ENCODE measurements around the gene AIMP1. TPM values are rescaled to one million over a fixed set of nuclear protein-coding genes. Genes with fewer than 3 reads are reported as not detected.

AIMP1 gene
- 21.8 and 26.3 TPM in 2 replicates for total RNA-seq

DNA sequence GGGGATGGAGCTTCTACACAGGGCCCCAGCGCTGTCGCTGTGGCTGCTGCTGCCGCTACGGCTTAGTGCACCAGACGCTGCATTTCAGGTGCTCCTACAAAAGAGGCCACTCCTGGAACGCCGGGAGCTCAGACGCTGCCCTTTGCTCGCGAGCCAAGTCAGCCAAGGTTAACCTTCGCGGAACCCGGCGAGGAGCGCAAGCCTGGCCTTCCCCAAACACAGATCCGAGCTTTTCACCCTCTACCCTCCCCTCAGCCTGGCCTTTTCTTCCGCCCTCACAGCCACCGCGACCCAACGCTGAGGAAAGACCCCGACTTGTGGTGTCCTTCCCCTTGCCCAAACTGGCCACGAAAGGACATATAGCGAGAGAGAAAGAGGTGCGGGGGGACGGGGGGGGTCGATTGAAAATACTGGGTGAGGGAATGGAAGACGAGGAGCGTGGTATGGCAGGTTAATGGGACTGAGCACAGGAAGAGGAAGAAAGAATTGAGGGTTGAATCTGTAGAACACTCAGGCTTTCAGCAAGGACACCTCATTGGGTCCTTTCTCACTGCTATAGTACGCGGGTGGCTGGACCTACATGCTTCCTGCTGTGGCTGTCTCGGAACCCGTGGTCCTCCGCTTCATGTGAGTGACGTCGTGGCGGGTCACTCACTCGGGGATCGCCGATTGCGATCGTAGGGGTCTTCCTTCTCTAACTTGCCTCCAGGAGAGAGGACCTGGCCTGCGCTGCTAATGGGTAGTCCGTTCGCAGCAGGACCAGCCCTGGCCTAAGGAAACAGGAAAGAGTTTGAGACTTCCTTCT, at the start of gene AIMP1, which contains the start of gene TBCK:
TSS of gene AIMP1 (plus strand) at position 583 of the 805 bp plus-strand sequence. CDS start 8,460 bp downstream, outside the sequence.
TSS of gene TBCK (minus strand) at position 242 of the 805 bp plus-strand sequence. CDS start 7,249 bp downstream, outside the sequence.

DNA sequence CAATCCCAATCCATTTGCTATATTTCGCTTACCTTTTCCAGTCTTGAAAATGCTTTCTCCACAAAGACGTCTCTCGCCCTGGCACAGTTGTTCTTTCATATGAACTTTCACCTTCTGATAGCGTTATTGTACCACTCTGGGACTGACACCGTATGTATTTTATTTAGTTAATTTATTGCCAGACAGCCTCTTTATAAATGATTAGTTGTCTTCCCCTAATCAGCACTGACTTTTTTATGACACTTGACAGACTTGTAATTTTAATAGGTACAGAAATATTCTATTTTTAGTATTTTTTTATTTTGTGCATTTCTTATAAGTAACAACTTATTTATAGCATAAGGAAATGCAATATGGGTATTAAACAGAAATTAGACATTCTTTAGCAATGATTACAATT, 52.3 kb downstream of the AIMP1 start, which contains the start of gene GIMD1:
TSS of gene GIMD1 (minus strand) at position 101 of the 400 bp plus-strand sequence. CDS start 1,343 bp downstream, outside the sequence.

Other genes starting within 250 kb of the AIMP1 start
- gene TBCK, start 341 bp upstream of the AIMP1 start, total RNA-seq, result 29.5 and 33.2 TPM in 2 replicates
- 0.14 TPM in 1 of 2 replicates, not detected in the other for gene GIMD1, start 52.2 kb downstream of the AIMP1 start, total RNA-seq

Data from placental pericyte (primary cell).